NCI-H774 (cell line): ENCODE data around the gene KCNF1.

ENCODE experiments used
- DNase-seq: peaks from one replicate; lab custom pipeline; 2025; lab: John Stamatoyannopoulos, UW

The KCNF1 gene, protein sequence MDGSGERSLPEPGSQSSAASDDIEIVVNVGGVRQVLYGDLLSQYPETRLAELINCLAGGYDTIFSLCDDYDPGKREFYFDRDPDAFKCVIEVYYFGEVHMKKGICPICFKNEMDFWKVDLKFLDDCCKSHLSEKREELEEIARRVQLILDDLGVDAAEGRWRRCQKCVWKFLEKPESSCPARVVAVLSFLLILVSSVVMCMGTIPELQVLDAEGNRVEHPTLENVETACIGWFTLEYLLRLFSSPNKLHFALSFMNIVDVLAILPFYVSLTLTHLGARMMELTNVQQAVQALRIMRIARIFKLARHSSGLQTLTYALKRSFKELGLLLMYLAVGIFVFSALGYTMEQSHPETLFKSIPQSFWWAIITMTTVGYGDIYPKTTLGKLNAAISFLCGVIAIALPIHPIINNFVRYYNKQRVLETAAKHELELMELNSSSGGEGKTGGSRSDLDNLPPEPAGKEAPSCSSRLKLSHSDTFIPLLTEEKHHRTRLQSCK

GRCh38 chr2:10911291-10912075 lies at the start of gene KCNF1:
TSS of gene KCNF1 (plus strand) at chr2:10911934. CDS start at chr2:10912427, 493 bp downstream.
- peak; percentile 40 for DNase-seq

GRCh38 chr2:10862330-10862729 lies 49.4 kb upstream of the KCNF1 start:
- DNase-seq = no peak

- DNase-seq = no peak
Observed at GRCh38 chr2:10863047-10863446, 48.7 kb upstream of the KCNF1 start.

GRCh38 chr2:10863837-10864236 lies 47.9 kb upstream of the KCNF1 start:
- DNase-seq = no peak

DNA sequence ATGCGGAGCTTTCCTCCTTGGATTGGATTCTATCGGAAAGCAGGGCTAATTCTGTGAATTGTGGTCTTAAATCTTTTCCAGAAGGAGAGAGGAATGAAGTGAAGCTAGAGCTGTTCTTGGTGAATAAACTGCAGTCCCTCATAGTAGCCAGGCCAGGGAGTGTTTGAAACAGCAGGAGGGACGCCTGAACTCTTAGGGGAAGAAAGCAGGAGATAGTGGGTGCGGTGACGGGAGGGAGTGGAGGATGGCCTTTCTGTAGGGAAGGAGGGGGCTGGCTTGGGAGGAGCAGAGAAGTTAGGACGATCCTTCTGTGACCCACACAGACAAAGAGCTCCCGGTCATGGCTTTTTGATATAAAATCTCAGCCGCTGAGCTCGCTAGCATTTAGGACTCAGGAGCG lies 47.5 kb upstream of the KCNF1 start:
- no peak for DNase-seq

DNA sequence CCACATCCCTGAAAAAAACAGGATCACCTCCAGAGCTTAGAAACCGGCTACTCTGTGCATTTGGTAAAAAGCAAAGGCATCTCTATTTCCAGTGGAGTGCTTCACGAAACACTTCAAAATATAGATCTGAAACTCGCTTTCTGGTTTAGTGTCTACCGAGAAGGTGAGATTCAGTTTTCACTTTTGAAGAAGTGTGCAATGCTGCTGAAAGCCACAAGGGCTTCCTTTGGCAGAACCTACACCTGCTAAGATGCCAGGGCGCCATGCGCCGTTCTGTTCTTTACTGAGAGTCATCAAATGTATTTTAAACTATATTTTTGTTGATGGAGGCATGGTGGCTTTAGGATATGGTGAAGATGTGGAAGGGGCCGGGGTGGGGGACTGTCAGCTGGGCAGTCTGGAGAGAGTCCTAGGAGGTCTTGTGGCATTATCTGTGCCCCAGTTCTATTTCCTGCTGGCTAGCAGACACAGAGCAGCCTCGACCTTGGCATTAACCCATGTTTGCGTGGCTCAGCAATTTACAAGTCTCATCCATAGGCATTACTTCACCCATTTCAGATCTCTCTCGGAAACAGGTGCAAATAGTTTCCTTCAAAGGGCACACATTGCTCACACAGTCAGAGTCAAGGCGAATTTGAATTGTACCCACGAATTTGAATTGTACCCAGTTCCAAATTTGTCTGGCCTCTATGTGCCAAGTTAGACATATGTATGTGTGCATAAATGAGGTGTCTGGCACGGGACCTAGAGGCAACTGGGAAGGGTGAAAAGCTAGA lies 46.7 kb upstream of the KCNF1 start:
- no peak for DNase-seq

GRCh38 chr2:10865841-10866240 lies 45.9 kb upstream of the KCNF1 start:
- no peak for DNase-seq

GRCh38 chr2:10867692-10868420 lies 43.9 kb upstream of the KCNF1 start:
- DNase-seq = no peak

- no peak for DNase-seq
Observed at GRCh38 chr2:10868465-10869314, 43.0 kb upstream of the KCNF1 start.

GRCh38 chr2:10871978-10872377 lies 39.8 kb upstream of the KCNF1 start:
- no peak for DNase-seq

- DNase-seq = no peak
Observed at GRCh38 chr2:10873171-10873570, 38.6 kb upstream of the KCNF1 start.

DNA sequence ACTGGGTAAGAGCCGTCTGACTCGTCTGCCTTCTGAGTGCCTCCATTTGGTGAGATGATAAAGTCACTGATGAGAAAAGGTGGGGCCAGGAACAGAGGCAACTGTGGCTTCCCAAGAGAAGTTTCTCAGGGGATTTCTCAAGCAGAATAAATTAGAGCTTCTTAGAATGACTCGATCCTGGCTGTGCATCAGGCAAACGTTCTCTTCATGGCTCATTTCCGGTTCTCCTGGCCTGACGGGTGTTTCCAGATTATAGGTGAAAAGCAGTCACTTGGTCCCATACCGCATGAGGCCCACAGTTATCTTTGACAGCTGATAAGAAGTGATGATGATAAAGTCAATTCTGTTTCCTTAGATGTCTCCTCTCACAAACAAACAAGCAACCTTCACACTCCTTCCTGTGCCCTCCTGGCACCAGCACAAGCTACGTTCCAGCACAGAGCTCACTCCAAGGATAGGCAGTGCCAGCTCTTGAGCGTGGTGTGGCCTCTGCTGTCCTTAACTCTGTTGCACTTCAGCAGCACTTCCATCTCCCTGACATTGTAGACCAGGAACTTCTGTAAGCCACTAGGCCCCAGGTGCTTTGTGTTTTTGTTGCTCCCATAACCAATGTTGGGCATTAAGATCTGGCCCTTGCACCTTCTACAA lies 37.8 kb upstream of the KCNF1 start:
- DNase-seq = no peak

- DNase-seq = no peak
Observed at GRCh38 chr2:10875126-10875525, 36.6 kb upstream of the KCNF1 start.

DNA sequence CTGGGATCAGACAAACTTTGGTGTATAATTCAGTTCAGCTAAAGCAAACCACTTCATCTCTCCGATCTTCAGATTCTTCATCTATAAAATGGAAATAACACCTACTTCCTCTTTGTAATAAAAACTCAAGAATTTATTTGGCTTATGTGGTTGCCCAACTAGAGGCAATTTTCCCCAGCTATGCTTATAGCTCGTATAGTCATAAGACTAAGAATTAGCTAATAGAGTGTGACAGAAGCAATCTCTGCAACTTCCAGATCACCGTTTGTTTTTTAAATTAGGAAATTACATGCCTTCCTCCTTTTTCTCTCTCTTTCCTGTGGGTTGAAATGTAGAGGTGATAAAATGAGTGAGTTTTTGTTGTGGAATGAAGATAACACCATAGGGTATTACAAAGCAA lies 35.3 kb upstream of the KCNF1 start:
- DNase-seq = no peak

GRCh38 chr2:10876963-10877362 lies 34.8 kb upstream of the KCNF1 start:
- DNase-seq = no peak

GRCh38 chr2:10877651-10878111 lies 34.1 kb upstream of the KCNF1 start:
- no peak for DNase-seq

DNA sequence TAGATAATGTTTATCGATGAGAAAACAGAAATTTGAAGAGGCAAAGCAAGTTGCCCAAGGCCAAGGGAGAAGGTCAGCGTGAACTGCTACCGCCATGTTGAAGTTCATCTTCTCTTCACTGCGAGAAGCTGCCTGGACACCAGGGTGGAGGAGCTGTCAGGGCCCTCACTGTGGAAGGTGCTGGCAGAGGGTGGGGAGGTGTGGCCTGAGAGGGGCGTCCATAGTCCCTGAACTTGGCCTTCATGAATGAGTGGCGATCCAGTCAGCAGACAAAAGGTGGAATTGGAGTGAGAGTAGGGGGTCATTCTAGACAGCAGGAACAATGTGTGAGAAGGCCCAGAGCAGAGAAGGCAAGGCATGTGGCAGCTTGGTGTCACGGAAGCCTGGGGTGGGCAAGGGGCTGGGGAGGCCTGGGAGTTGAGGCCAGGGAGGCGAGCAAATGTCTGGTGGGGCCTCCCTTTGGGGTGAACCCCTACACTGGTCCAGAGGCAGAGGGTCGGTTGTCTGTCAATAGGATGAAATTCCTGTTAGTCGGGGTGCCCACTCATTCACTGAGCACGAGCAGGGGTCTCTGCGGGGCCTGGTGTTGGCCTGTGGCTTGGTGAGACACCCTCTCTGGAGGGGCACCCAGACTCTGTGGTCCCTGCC lies 33.3 kb upstream of the KCNF1 start:
- DNase-seq = no peak

GRCh38 chr2:10879159-10879558 lies 32.6 kb upstream of the KCNF1 start:
- no peak for DNase-seq
